Measurements from ENCODE around the gene MYCBP2. TPM values are rescaled to one million over a fixed set of nuclear protein-coding genes. Genes with fewer than 3 reads are reported as not detected.
"Not testable (repeated sequence)": the region's sequence is repeated elsewhere in the genome, so short reads cannot be mapped to it uniquely, and the experiment has no call there.

MYCBP2 gene
- total and polyA plus RNA-seq, 4 experiments from 2014 or later, result 13.3 to 197 (median 118) TPM

DNA sequence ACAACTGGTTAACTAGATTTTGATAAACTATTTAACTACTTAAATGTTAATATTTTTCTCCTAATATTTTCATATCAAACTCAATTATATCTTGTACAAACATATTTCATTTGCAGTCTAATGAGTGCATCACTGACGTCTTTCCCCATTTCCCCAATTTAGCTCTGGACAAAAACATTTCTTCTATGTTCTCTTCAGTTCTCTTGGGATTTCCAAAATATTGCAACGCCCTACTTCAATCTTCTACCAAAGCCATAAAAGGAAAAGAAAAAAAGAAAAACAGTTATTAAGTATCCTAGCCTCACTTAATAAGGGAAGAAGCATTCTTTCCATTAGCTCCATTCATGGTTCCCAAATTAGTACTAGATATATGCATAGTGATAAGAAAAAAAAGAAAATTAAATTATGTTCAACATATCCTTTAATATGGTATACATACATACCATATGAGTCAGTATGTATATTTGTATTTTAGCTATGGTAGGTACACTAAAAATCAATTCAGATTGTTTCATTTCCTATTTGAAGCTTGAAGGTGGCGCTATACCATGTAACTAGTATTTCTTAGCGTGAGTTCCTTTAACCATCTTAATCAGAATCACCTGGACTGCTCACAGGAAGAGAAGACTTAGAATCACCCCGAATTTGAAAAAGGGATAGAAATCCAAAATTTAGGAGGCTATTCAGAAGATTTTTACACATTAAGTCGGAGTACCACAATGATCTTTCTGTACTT, 309.8 kb downstream of the MYCBP2 start:
- peaks cover 51% of the 10 kb centered on the region for H3K36me3 ChIP-seq (ENCODE audit: insufficient read depth, low read length)
- H3K4me3 Mint-ChIP-seq, result peak overlapping the region in 2 of 8 donors; percentile 5 to 23
- H3K4me3 ChIP-seq (ENCODE audit: low read length in 2 of 2), result no peak overlapping the region
- H3K27ac Mint-ChIP-seq, result peak overlapping the region in 5 of 7 donors; percentile 4 to 82 (median 65)
- DNase-seq, result no peak
- H3K9me3 ChIP-seq (ENCODE audit: control insufficient read depth in 1 of 2, low read length in 2 of 2), result no peaks in the 10 kb centered on the region
- H3K4me1 ChIP-seq (ENCODE audit: insufficient read depth, low read length), result peaks cover 65% of the 10 kb centered on the region
- intact Hi-C loops (cut with micrococcal nuclease), result loop anchor here (1.0 kb wide), 1 partner anchor 8 kb away; no protein-coding TSS in a partner anchor
- peaks cover 44 to 75% (median 60%) of the 10 kb centered on the region in 4 donors for H3K4me1 Mint-ChIP-seq
- no peaks in the 10 kb centered on the region for H3K27me3 ChIP-seq (ENCODE audit: insufficient read depth, low read length)
- H3K27me3 Mint-ChIP-seq, result no peaks in the 10 kb centered on the region
- ChIA-PET POLR2A (ENCODE audit: partially characterized antibody) (interaction anchor here (2.2 to 3.3 kb wide), 2 partner anchors 9 to 25 kb away, joined by 20 to 34 read pairs; partner anchors contain the start of genes CLN5 and FBXL3), CTCF (ENCODE audit: partially characterized antibody) (interaction anchor here (0.7 to 2.1 kb wide), 7 partner anchors 9 to 40 kb away, joined by 3 to 10 read pairs (median 5); no protein-coding TSS in a partner anchor)
- H3K36me3 Mint-ChIP-seq, result peaks cover 41 to 82% of the 10 kb centered on the region in 2 donors
- no peaks in the 10 kb centered on the region for H3K9me3 Mint-ChIP-seq
- H3K27ac ChIP-seq (ENCODE audit: low read depth, low read length), result no peak overlapping the region

DNA sequence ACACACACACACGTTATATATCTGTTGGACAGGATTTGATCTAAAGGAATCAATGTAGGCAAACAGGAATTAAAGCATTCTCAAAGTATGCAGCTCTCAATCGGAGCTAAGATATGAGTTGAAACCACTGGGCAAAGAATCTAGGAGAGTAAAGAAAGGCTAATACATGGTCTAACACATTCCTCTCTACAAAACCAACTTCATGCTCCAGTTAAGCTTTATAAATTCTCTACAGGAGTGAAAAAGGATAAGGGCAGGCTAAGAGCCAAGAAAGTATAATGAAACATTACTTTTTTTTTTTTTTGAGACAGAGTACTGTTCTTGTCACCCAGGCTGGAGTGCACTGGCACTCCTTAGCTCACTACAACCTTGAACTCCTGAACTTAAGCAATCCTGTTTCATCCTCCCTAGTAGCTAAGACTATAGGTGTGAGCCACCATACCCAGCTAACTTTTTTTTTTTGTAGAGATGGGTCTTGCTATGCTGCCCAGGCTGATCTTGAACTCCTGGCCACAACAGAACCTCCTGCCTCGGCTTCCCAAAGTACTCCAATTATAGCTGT, 310.6 kb downstream of the MYCBP2 start:
- Mint-ChIP-seq H3K9me3 (no peaks in the 10 kb centered on the region), H3K27me3 (no peaks in the 10 kb centered on the region), H3K27ac (peak overlapping the region in 1 of 7 donors; percentile 65), H3K36me3 (peaks cover 43 to 82% of the 10 kb centered on the region in 2 donors), H3K4me1 (peaks cover 42 to 73% (median 58%) of the 10 kb centered on the region in 4 donors), H3K4me3 (no peak overlapping the region)
- H3K27me3 ChIP-seq (ENCODE audit: insufficient read depth, low read length), result no peaks in the 10 kb centered on the region
- H3K27ac ChIP-seq (ENCODE audit: low read depth, low read length), result no peak overlapping the region
- H3K9me3 ChIP-seq (ENCODE audit: control insufficient read depth in 1 of 2, low read length in 2 of 2), result no peaks in the 10 kb centered on the region
- no peak overlapping the region for H3K4me3 ChIP-seq (ENCODE audit: low read length in 2 of 2)
- peaks cover 57% of the 10 kb centered on the region for H3K4me1 ChIP-seq (ENCODE audit: insufficient read depth, low read length)
- DNase-seq, result no peak
- intact Hi-C loops (cut with micrococcal nuclease), result no loop called here
- POLR2A ChIA-PET (ENCODE audit: partially characterized antibody), result interaction anchor here (0.6 to 3.3 kb wide), 3 partner anchors 10 to 32 kb away, joined by 4 to 34 read pairs (median 20); partner anchors contain the start of genes CLN5 and FBXL3
- H3K36me3 ChIP-seq (ENCODE audit: insufficient read depth, low read length), result peaks cover 53% of the 10 kb centered on the region
- CTCF ChIA-PET (ENCODE audit: partially characterized antibody), result interaction anchor here (0.7 to 2.1 kb wide), 6 partner anchors 8 to 40 kb away, joined by 3 to 10 read pairs (median 5); no protein-coding TSS in a partner anchor

DNA sequence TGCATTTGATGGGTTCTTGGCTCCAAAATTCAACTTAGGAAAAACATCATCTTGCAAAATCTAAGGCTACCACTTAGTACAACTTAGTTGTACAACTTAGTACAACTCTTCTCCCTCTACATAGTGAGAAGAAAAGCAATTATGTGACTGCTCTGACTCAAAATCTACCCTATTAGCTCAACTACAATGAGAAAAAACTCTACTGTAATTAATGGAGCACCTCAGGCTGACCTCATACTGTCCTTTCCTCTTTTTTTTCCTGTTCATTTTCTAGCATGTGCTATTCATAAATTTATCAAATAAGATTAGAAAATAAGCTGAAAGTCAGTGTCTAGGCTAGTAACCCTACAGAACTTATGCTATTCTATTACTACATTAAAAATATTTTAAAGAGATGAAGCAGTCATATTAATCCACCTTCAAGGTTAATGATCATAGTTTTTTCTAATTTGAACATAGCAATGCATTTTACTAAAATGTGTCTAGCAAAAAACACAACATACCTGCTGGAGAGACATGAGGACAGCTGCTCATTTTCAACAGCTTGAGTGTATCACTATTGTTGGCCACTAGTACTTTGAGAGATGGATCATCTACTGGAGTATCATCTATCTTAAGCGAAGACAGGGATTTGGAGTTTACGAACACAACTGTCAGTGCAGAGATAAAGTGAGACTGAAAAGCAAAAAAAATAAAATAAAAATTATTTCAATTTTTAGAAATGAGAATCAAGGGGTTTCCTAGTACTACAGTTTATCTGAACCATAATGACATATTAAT, 311.8 kb downstream of the MYCBP2 start:
- no peaks in the 10 kb centered on the region for H3K9me3 Mint-ChIP-seq
- peak overlapping the region in 4 of 7 donors; percentile 9 to 74 (median 46) for H3K27ac Mint-ChIP-seq
- Histone ChIP-seq H3K27me3 (ENCODE audit: insufficient read depth, low read length) (no peaks in the 10 kb centered on the region), H3K4me3 (ENCODE audit: low read length in 2 of 2) (no peak overlapping the region), H3K27ac (ENCODE audit: low read depth, low read length) (no peak overlapping the region), H3K4me1 (ENCODE audit: insufficient read depth, low read length) (peaks cover 45% of the 10 kb centered on the region), H3K36me3 (ENCODE audit: insufficient read depth, low read length) (peaks cover 63% of the 10 kb centered on the region), H3K9me3 (ENCODE audit: control insufficient read depth in 1 of 2, low read length in 2 of 2) (no peaks in the 10 kb centered on the region)
- ChIA-PET CTCF (ENCODE audit: partially characterized antibody) (interaction anchor here (1.1 to 3.8 kb wide), 5 partner anchors 13 to 34 kb away, joined by 4 to 17 read pairs (median 5); no protein-coding TSS in a partner anchor), POLR2A (ENCODE audit: partially characterized antibody) (interaction anchor here (2.0 to 4.0 kb wide), 2 partner anchors 11 to 23 kb away, joined by 13 to 26 read pairs; partner anchors contain the start of genes CLN5 and FBXL3)
- peaks cover 49 to 85% of the 10 kb centered on the region in 2 donors for H3K36me3 Mint-ChIP-seq
- H3K27me3 Mint-ChIP-seq, result no peaks in the 10 kb centered on the region
- DNase-seq, result no peak
- intact Hi-C loops (cut with micrococcal nuclease), result no loop called here
- H3K4me3 Mint-ChIP-seq, result no peak overlapping the region
- peaks cover 36 to 62% (median 50%) of the 10 kb centered on the region in 4 donors for H3K4me1 Mint-ChIP-seq

DNA sequence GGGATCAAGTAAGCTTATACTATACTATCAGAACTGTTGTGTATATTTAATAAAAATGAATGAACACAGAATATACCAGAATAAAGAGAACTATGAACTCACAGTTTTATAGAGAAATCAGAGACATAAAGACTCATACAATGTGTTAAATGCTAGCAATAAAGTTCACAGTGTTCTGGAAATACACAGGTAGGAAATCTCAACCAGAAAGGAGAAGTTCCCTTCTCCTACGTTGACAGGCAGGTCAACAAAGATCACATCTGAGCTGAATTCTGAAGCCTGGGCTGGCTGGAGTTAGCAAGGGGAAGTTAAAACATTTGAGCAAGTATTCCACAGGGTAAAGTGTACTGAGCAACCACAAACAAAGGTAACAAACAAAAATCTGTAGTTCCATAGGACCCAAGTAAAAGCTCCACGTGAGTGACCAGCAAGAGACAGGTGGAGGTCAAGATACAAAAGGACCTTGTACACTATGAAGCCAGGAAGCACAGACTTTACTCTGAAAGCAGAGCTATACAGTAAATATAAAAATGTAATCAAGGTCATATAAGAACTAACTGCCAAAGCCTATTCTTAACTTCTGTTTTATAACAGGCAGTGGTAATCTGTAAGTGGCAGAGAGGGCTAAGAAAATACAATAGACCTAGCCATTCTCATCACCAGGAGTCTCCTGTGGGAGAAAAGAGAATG, 312.9 kb downstream of the MYCBP2 start:
- peaks cover 39% of the 10 kb centered on the region for H3K4me1 ChIP-seq (ENCODE audit: insufficient read depth, low read length)
- Mint-ChIP-seq H3K36me3 (peaks cover 58 to 86% of the 10 kb centered on the region in 2 donors), H3K9me3 (no peaks in the 10 kb centered on the region), H3K4me1 (peaks cover 38 to 60% (median 50%) of the 10 kb centered on the region in 4 donors), H3K27ac (peak overlapping the region in 6 of 7 donors; percentile 38 to 58 (median 45)), H3K4me3 (peak overlapping the region in 1 of 8 donors; percentile 1), H3K27me3 (no peaks in the 10 kb centered on the region)
- no peak overlapping the region for H3K4me3 ChIP-seq (ENCODE audit: low read length in 2 of 2)
- no peak for DNase-seq
- no peak overlapping the region for H3K27ac ChIP-seq (ENCODE audit: low read depth, low read length)
- intact Hi-C loops (cut with micrococcal nuclease), result no loop called here
- ChIA-PET CTCF (ENCODE audit: partially characterized antibody) (interaction anchor here (0.8 to 3.8 kb wide), 8 partner anchors 9 to 34 kb away, joined by 3 to 17 read pairs (median 4); no protein-coding TSS in a partner anchor), POLR2A (ENCODE audit: partially characterized antibody) (interaction anchor here (1.7 to 4.0 kb wide), 3 partner anchors 12 to 21 kb away, joined by 3 to 26 read pairs (median 13); partner anchors contain the start of genes CLN5 and FBXL3)
- no peaks in the 10 kb centered on the region for H3K27me3 ChIP-seq (ENCODE audit: insufficient read depth, low read length)
- H3K36me3 ChIP-seq (ENCODE audit: insufficient read depth, low read length), result peaks cover 62% of the 10 kb centered on the region
- no peaks in the 10 kb centered on the region for H3K9me3 ChIP-seq (ENCODE audit: control insufficient read depth in 1 of 2, low read length in 2 of 2)

DNA sequence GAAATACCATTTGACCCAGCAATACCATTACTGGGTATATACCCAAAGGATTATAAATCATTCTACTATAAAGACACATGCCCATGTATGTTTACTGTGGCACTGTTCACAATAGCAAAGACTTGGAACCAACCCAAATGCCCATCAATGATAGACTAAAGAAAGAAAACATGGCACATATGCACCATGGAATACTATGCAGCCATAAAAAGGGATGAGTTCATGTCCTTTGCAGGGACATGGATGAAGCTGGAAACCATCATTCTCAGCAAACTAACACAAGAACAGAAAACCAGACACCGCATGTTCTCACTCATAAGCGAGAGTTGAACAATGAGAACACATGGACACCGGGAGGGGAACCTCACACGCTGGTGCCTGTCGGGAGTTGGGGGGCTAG, 317.2 kb downstream of the MYCBP2 start:
- H3K4me3 ChIP-seq (ENCODE audit: low read length in 2 of 2); H3K9me3 Mint-ChIP-seq; H3K27ac ChIP-seq (ENCODE audit: low read depth, low read length); DNase-seq; intact Hi-C loops (cut with micrococcal nuclease); H3K27me3 Mint-ChIP-seq; H3K9me3 ChIP-seq (ENCODE audit: control insufficient read depth in 1 of 2, low read length in 2 of 2); H3K27me3 ChIP-seq (ENCODE audit: insufficient read depth, low read length): not testable (repeated sequence)
- H3K36me3 Mint-ChIP-seq, result peaks cover 52 to 77% of the 10 kb centered on the region in 2 donors
- peaks cover 30 to 59% (median 40%) of the 10 kb centered on the region in 4 donors for H3K4me1 Mint-ChIP-seq
- Histone ChIP-seq H3K4me1 (ENCODE audit: insufficient read depth, low read length) (peaks cover 40% of the 10 kb centered on the region), H3K36me3 (ENCODE audit: insufficient read depth, low read length) (peaks cover 57% of the 10 kb centered on the region)
- peak overlapping the region in 1 of 8 donors; percentile 33 for H3K4me3 Mint-ChIP-seq
- CTCF ChIA-PET (ENCODE audit: partially characterized antibody), result interaction anchor here (1.0 to 1.4 kb wide), 2 partner anchors 8 to 17 kb away, joined by 3 read pairs; no protein-coding TSS in a partner anchor
- H3K27ac Mint-ChIP-seq, result peak overlapping the region in 2 of 7 donors; percentile 48 to 71
- POLR2A ChIA-PET (ENCODE audit: partially characterized antibody), result interaction anchor here (1.4 to 1.6 kb wide), 2 partner anchors 16 to 18 kb away, joined by 5 to 7 read pairs; partner anchors contain the start of gene CLN5

DNA sequence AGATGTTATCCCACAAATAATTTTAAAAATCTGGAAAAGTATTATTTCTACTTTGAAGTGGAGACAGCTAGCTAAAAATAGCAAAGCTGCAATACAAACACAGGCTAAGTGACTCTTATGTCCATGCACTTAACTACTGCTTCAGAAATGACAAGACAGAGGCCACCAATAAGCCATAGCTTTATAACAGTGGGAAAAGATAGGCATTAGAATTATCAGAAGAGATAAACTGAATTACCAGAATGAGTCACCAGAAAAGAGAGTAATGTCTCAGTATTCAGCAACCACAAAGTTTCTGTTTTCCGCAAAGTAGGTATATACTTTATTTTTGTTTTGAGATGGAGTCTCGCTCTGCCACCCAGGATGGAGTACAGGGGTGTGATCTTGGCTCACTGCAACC, 317.9 kb downstream of the MYCBP2 start:
- Histone ChIP-seq H3K36me3 (ENCODE audit: insufficient read depth, low read length) (peaks cover 50% of the 10 kb centered on the region), H3K4me3 (ENCODE audit: low read length in 2 of 2) (no peak overlapping the region), H3K4me1 (ENCODE audit: insufficient read depth, low read length) (peaks cover 35% of the 10 kb centered on the region), H3K27me3 (ENCODE audit: insufficient read depth, low read length) (no peaks in the 10 kb centered on the region), H3K27ac (ENCODE audit: low read depth, low read length) (no peak overlapping the region), H3K9me3 (ENCODE audit: control insufficient read depth in 1 of 2, low read length in 2 of 2) (no peaks in the 10 kb centered on the region)
- Mint-ChIP-seq H3K27ac (peak overlapping the region in 6 of 7 donors; percentile 47 to 74 (median 62)), H3K4me1 (peaks cover 24 to 51% (median 36%) of the 10 kb centered on the region in 4 donors), H3K27me3 (no peaks in the 10 kb centered on the region), H3K9me3 (no peaks in the 10 kb centered on the region), H3K36me3 (peaks cover 49 to 73% of the 10 kb centered on the region in 2 donors), H3K4me3 (peak overlapping the region in 1 of 8 donors; percentile 28)
- ChIA-PET POLR2A (ENCODE audit: partially characterized antibody) (interaction anchor here (0.7 to 5.0 kb wide), 4 partner anchors 12 to 18 kb away, joined by 3 to 30 read pairs (median 4); partner anchors contain the start of genes CLN5 and FBXL3), CTCF (ENCODE audit: partially characterized antibody) (interaction anchor here (1.2 to 1.9 kb wide), 3 partner anchors 8 to 28 kb away, joined by 3 to 9 read pairs (median 5); no protein-coding TSS in a partner anchor)
- intact Hi-C loops (cut with micrococcal nuclease), result no loop called here
- no peak for DNase-seq
